Stimulated activated CD8-positive, alpha-beta memory T cell treated with anti-CD3 and anti-CD28 coated beads, Interleukin-15, amount 100 ng/mL, for 4 hours (primary cell): Measurements from ENCODE around the gene MINAR1.
"Not testable (repeated sequence)": the region's sequence is repeated elsewhere in the genome, so short reads cannot be mapped to it uniquely, and the experiment has no call there.

Experiments used
- DNase-seq, 2 donors: peaks; one replicate each; pipeline ENCODE4 v3.0.0-alpha.2; 2020; ENCODE audit warnings: low read depth in 2 of 2

The MINAR1 gene

GRCh38 chr15:79431636-79432344 is at the start of gene MINAR1:
MINAR1 (plus strand) TSS chr15:79432336; CDS start chr15:79456148, 23,812 bp downstream.
- DNase-seq = no peak

GRCh38 chr15:79394231-79394630 is 37.9 kb upstream of the MINAR1 start:
- DNase-seq = no peak

- no peak for DNase-seq
These were observed 35.3 kb upstream of the MINAR1 start for GRCh38 chr15:79396850-79397249.

- DNase-seq = no peak
These were observed 34.7 kb upstream of the MINAR1 start for GRCh38 chr15:79397269-79397910.

GRCh38 chr15:79399606-79400005 is 32.5 kb upstream of the MINAR1 start:
- no peak for DNase-seq

- no peak for DNase-seq
These were observed 31.5 kb upstream of the MINAR1 start for GRCh38 chr15:79400650-79401049.

- no peak for DNase-seq
These were observed 30.8 kb upstream of the MINAR1 start for GRCh38 chr15:79401301-79401700.

- no peak for DNase-seq
These were observed 30.0 kb upstream of the MINAR1 start for GRCh38 chr15:79402136-79402535.

GRCh38 chr15:79403501-79403900 is 28.6 kb upstream of the MINAR1 start:
- DNase-seq = no peak

GRCh38 chr15:79406210-79406609 is 25.9 kb upstream of the MINAR1 start:
- DNase-seq = no peak

GRCh38 chr15:79408041-79408440 is 24.1 kb upstream of the MINAR1 start:
- DNase-seq = no peak

- DNase-seq = no peak
These were observed 21.9 kb upstream of the MINAR1 start for GRCh38 chr15:79410237-79410636.

GRCh38 chr15:79412010-79412409 is 20.1 kb upstream of the MINAR1 start:
- no peak for DNase-seq

- no peak for DNase-seq
These were observed 19.7 kb upstream of the MINAR1 start for GRCh38 chr15:79412429-79412828.

GRCh38 chr15:79416876-79417275 is 15.3 kb upstream of the MINAR1 start:
- DNase-seq = no peak

- DNase-seq = no peak
These were observed 13.3 kb upstream of the MINAR1 start for GRCh38 chr15:79418693-79419279.

- DNase-seq = no peak
These were observed 6.4 kb upstream of the MINAR1 start for GRCh38 chr15:79425591-79426295.

GRCh38 chr15:79426899-79427298 is 5.2 kb upstream of the MINAR1 start:
- not testable (repeated sequence) for DNase-seq

- DNase-seq = no peak
These were observed 4.1 kb upstream of the MINAR1 start for GRCh38 chr15:79427781-79428598.

- DNase-seq = no peak
These were observed 1.1 kb upstream of the MINAR1 start for GRCh38 chr15:79430901-79431635.
